ENCODE results near the gene TTLL5.

GRCh38 chr14:75705014-75705413, 44.0 kb downstream of the TTLL5 start:
- TF ChIP-seq GLIS3 (CRISPR knock-in tag; IDR thresholded peaks at IDR 0.05) (no peak), BACH2 (CRISPR knock-in tag; IDR thresholded peaks at IDR 0.05; ENCODE audit: borderline replicate concordance) (no peak), PPARA (CRISPR knock-in tag; IDR thresholded peaks at IDR 0.05; ENCODE audit: borderline replicate concordance) (no peak), RARB (CRISPR knock-in tag; IDR thresholded peaks at IDR 0.05) (no peak), ZFP30 (CRISPR knock-in tag; IDR thresholded peaks at IDR 0.05) (no peak), ISL1 (CRISPR knock-in tag; IDR thresholded peaks at IDR 0.05) (no peak)

All from SK-N-SH treated with all-trans-retinoic acid at 6 μM for 48 hours (cell line).